ENCODE measurements around the gene SARM1. TPM values are rescaled to one million over a fixed set of nuclear protein-coding genes. Genes with fewer than 3 reads are reported as not detected.

Gene SARM1
- total RNA-seq, 2 experiments from 2014 or later, result 11.7 to 12.3 TPM

Small RNA genes lying within 50 kb of the gene (microRNA-seq; reads per million reads assigned to microRNA genes)
- 1.6 reads per million for gene MIR4723 (ENCODE audit: borderline microRNAs expressed, borderline replicate concordance)

Other genes starting within 250 kb of the SARM1 start
- 10 to 100 TPM; 25.1 to 26.0 TPM for gene TMEM97, start 52.5 kb upstream of the SARM1 start, total RNA-seq
- 10 to 100 TPM; 17.9 to 18.1 TPM for gene IFT20, start 36.2 kb upstream of the SARM1 start, total RNA-seq
- gene TNFAIP1, start 35.9 kb upstream of the SARM1 start, total RNA-seq, result 10 to 100 TPM; 18.6 to 18.7 TPM
- gene POLDIP2, start 14.2 kb upstream of the SARM1 start, total RNA-seq, result 10 to 100 TPM; 74.6 to 76.5 TPM
- gene SEBOX, start 6.5 kb upstream of the SARM1 start, total RNA-seq, result not detected
- gene VTN, start 1.4 kb upstream of the SARM1 start, total RNA-seq, result not detected
- 1 to 10 TPM; 1.8 to 2.4 TPM for gene SLC46A1, start 34.5 kb downstream of the SARM1 start, total RNA-seq
- gene SLC13A2, start 102.0 kb downstream of the SARM1 start, total RNA-seq, result not detected
- gene FOXN1, start 134.7 kb downstream of the SARM1 start, total RNA-seq, result not detected
- gene UNC119, start 180.9 kb downstream of the SARM1 start, total RNA-seq, result 10 to 100 TPM; 48.6 to 50.3 TPM
- 10 to 100 TPM; 34.8 to 36.0 TPM for gene PIGS, start 199.8 kb downstream of the SARM1 start, total RNA-seq
- gene ALDOC, start 205.2 kb downstream of the SARM1 start, total RNA-seq, result 10 to 100 TPM; 65.6 to 66.2 TPM
- 100 to 1,000 TPM; 210 to 216 TPM for gene SPAG5, start 227.3 kb downstream of the SARM1 start, total RNA-seq
- 10 to 100 TPM; 15.6 TPM for gene RSKR, start 242.5 kb downstream of the SARM1 start, total RNA-seq